Measurements from ENCODE around the gene MBD4.
"Not testable (repeated sequence)": the region's sequence is repeated elsewhere in the genome, so short reads cannot be mapped to it uniquely, and the experiment has no call there.

Gene MBD4

DNA sequence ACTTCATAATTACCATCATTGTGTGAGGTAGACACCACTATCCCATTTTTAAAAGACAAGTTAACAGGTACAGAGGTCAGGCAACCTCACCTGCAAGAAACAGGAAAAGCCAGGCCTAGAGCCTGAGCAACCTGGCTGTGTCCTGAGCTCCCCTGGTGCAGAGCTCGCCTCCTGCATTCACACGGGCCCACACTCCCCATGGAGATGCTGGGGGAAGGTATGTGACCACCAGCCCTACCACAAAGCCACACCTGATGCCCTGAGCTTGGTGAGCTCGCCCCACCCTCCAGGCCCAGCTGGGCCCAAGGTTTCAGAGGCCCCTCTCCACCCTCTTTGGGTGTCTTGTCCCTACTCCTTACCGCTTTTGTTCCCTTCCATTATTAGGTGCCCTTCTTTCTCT is 10.1 kb downstream of the MBD4 start:
- no peak for DNase-seq (ENCODE audit: low read depth)

DNA sequence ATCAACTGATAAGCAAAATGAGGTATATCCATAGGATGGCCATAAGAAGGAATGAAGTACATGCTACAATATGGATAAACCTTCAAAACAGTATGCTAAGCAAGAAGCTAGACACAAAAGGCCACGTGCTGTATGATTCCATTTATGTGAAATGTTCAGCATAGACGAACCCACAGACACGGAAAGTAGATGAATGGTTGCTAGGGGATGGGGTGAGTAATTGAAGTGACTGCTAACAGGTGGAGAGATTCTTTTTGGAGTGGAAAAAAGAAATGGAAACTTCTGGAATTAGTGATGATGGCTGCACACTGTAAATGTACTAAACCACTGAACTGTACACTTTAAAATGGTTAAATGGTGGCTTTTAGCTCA is 10.7 kb downstream of the MBD4 start:
- DNase-seq (ENCODE audit: low read depth): no peak

DNA sequence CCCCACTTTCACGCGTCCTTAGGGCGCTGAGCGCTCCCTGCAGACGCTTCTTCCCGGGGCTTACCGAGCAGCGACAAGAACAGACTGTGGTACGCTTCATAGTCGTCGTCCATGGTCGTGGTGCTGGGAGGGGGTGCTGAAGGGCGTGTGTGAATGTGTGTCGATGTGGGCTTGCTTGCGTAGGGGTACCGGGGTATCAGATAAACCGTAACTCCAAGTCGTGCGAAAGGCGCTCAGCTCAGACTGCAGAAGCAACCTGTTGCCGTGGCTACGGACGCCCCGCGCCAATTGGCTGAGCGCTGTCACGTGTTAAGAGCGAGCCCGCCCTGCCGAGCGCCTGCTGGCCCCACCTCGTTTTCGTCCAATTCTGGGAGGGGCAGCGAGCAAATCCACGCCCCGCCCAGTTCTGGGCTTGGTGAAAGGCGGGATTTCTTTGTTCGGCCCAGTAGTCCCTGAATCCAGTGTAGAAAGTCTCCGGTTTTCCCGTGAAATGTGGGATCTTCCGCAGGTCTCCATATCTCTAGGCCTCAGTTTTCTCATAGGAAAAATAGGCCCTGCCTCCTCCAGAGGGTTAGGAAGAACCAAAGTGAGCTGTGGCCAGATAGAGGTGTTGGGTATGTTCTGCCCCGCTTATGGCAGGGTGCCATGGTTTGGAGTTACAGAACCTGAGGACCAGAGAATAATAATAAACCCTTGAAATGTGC is 11.2 kb downstream of the MBD4 start, which contains the start of gene EFCAB12:
TSS of gene EFCAB12 (minus strand) at position 261 of the 704 bp plus-strand sequence. CDS start at position 113, 148 bp downstream.
- DNase-seq (ENCODE audit: low read depth): peak; percentile 78

DNA sequence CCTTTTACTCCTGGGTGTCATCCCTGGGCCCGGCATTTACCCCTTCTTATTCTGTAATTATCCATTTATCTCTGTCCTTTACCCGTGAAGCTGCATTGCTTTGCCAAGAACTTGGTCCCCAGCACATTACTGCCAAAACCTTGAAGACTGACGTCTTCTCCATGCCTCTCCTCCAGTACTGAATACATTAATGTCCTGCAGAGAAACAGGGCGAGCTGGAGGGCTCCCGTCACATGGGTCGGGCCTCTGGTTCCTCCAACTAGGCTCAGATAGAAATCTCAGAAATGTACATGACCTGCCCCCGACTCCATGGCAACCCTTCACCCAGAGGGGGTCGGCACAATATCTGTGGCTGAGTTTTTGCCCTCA is 11.8 kb downstream of the MBD4 start:
- DNase-seq (ENCODE audit: low read depth): no peak

DNA sequence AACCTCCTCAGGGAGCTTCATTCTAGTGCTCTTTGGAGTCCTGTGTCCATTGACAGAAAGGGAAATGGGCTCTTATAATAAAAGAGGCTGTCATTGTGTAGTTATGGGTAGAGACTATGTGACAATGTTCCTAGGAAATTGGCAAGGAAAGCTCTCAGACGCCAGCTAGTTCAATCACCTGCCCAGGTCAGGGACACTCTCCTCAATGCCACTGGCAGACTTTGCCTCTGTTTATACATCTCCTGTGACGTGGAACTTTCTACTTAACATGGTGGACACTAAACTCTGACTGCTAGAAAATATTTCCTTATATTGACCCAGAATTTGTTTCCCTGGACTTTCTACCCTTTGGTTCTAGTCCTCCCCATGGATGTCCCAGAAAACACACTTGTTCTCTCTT is 14.1 kb downstream of the MBD4 start:
- DNase-seq (ENCODE audit: low read depth): no peak

DNA sequence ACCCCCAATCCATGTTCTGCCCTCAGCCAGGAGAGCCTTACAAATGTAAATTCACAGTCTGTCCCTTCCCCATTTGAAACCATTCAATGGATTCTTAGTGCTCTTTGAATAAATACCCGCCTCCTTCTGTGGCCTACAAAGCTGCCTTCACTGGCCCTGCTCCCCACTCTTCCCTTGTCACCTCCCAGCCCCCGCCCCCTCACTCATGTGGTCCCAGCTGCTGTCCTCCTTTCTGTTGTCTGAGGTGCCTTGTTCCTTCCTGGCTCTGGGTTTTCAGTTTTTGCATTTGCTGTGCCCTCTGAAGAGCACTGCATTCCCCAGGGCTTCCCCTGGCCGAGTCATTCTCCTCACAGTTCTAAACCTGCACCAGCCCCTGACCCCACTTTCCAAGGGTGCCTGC is 14.5 kb downstream of the MBD4 start:
- DNase-seq (ENCODE audit: low read depth): no peak

DNA sequence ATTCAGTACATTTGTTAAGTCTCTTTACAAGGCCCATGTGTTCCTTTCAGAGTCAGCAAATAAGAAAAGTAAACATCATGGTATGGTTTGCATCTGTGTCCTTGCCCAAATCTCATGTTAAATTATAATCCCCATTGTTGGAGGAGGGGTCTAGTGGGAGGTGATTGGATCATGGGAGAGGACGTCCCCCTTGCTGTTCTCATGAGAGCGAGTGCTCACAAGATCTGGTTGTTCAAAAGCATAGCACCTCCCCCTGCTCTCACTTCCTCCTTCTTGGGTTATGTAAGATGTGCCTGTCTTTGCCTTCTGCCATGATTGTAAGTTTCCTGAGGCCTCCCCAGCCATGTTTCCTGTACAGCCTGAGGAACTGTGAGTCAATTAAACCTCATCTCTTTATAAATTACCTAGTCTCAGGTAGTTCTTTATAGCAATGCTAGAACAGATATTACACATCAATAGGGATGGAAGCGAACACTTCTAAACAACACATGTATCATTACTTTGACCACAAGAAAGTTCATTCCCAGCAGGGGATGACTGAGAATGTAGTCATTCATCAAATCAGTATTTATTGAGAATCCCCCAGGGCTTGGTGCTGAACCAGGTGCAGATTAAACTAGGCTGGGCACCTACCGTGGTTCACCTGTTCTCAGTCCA is 15.4 kb downstream of the MBD4 start:
- DNase-seq (ENCODE audit: low read depth): no peak

DNA sequence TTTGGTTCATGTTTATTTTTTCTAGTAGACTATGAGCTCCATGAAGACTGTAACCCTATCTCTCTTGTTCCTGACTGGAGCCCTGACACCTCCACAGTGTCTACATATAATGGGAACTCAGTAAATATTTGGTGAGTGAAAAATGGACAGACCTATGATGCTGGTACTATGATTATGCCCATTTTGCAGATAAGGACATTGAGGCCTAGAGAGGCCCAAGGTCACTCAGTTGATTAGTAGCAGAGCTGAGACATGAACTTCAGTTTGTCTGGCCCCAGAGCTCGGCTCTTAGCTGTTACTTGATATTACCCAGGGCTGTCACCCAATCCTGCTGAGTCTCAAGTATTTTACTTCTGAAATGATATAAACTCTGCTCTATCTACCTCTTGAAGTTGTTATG is 16.9 kb downstream of the MBD4 start:
- DNase-seq (ENCODE audit: low read depth): no peak

DNA sequence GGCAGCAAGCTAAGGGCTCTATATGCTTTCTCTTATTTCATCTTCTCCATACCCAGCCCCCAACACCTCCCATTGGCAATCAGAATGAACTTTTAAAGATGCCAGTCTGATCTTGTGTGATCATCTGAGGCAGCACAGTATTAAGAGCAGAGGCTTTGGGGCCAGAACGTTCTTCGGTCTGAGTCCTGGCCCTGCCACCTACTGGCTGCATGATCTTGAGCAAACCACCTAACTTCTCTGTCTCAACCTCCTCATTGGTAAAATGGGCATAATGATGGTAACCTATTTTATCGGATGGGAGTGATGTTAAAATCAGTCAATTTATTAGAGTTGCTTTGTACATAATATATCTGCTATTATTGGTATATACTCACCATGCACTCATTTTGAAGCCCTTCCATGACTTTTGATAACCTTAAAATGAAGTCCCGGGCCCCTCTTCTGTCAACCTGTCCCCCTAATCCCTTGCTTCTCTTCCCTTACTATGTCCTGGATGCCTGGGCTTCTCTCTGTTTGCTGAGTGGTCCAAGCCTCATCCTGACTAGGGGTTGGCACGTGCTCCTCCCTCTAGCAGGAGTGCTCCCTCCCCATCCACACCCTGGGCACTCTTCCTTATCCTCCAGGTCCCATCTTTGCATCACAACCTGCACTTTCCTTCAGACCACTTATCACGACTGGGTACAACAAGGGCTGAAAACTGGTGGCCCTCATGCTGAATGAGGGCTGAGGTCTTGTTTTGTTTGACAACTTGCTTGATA is 17.6 kb downstream of the MBD4 start:
- no peak for DNase-seq (ENCODE audit: low read depth)

DNA sequence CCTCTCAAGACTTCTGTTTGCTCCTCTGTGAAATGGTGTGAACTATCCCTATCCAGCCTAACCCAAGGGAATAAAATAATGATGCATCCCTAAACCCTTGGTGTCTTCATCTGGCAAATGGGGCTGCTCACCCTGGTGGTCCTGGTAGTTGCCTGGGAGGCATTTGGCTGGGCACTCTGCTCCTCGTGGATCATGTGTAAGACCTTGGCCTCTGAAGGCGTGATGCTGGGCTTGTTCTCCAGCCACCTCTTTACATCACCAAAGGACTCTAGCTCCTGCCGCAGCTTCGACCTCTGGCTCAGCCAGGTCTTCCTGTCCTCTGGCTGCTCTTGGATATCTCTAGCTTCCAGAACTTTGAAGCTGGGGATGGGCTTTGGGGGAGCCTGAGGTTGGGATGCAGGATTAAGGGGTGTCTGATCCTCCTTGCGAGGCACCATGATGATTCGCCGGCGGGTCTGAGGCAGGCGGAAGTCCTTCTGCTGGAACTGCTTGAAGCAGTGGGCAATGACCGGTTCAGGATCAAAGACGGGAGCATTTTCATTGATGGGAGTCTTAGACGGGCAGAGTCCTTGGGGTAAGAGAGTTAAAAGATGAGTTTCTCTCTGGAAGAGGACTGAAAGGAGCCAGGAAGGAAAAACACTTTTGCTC is 18.4 kb downstream of the MBD4 start:
- no peak for DNase-seq (ENCODE audit: low read depth)

DNA sequence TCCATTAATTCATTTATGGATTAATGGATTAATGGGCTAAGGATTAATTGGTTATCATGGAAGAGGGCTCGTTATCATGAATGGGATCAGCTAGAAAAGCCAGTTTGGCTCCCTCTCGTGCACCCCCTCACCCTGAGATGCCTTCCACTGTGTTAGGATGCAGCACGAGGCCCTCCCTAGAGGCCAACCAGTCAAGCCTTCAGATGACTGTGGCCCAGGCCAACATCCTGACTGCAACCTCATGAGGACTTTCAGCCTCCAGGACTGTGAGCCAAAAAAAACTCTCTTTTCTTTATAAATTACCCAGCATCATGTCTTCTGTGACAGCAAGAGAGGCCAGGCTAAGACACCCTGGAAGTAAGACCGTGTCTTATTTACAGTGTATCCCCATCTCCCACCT is 20.3 kb downstream of the MBD4 start:
- no peak for DNase-seq (ENCODE audit: low read depth)

DNA sequence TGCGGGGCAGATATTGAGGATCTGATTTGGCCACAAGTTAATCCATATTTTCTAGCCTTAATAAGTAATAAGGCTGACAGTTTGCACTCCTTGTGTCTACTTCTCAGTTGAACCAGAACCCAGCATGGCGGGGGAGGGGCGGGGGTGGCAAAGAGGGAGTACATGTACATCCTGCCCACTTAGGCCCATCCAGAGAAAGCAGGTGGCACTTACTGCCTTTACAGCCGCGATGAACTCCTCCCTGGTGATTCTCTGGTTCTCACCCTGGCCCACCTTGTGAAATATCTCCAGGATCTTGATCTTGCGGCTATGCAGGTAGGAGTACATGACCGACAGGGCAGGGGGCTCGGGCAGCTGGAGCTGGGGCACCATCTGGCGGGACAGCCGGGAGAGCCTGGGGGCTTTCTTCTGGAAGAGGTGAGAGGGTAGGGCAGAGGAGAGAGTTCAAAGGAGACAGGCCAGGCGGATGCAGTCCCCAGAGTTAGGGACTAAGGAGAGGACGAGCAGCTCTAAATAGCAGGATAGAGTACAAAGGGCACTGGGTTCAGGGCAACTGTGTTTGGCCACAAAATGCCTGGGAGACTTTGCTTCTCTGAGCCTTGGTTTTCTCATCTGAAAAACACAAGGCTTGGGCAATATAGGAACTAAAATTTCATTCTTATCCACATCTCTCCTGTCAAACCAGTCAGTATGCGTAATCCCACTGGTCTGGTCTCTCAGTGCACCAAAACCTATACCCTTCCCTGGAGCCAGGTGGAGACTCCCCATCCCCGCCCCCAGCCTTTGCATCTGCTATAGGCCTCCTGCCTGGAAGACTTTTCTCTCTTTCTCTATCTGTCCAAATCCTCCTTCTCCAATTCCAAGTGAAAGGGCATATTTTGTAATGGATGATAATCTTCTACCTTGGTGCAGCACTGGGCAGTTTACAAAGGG is 21.4 kb downstream of the MBD4 start:
- DNase-seq (ENCODE audit: low read depth): no peak

DNA sequence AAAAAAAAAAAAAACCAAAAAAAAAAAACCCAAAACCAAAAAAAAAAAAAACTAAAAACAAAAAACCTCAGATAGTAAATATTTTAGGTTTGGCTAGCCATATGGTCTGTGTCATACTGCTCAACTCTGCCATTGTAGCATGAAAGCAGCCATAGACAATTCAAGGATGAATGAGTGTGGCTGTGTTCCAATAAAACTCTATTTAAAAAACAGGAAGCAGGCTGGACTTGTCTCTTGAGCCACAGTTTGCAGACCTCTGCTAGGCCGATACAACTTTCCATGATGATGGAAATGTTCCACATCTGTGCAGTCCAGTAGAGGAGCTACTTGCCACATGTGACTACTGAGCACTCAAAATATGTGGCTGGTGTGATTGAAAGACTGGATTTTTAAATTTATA is 22.4 kb downstream of the MBD4 start:
- DNase-seq (ENCODE audit: low read depth): no peak

DNA sequence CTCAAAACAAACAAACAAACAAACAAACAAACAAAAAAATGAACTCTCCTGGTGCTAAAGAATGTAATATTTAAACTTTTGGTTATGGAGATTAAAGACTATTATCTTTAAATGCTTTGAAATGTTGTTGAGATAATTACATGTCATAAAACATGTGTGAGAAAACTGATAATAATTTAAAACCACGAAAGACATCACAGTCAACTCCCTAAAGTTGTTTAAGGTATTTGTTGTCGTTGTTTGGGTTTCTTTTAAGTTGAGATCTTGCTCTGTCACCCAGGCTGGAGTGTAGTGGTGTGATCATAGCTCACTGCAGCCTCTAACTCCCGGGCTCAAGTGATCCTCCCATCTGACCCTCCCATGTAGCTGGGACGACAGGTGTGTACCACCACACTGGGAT is 23.3 kb downstream of the MBD4 start:
- no peak for DNase-seq (ENCODE audit: low read depth)

DNA sequence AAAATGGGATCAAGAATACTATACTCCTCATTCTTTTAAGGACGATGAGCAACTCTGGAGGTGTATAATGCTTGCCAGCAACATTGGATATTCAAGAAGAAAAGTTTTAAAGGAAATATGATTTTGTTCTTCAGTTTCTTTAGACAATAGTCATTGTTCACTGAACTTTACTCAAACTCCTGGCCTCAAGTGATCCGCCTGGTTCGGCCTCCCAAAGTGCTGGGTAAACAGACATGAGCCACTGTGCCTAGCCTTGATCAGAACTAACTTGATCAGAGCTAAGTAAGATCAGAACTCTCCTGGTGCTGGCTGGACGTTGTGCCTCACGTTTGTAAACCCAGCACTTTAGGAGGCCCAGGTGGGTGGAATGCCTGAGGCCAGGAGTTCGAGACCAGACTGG is 23.9 kb downstream of the MBD4 start:
- no peak for DNase-seq (ENCODE audit: low read depth)

DNA sequence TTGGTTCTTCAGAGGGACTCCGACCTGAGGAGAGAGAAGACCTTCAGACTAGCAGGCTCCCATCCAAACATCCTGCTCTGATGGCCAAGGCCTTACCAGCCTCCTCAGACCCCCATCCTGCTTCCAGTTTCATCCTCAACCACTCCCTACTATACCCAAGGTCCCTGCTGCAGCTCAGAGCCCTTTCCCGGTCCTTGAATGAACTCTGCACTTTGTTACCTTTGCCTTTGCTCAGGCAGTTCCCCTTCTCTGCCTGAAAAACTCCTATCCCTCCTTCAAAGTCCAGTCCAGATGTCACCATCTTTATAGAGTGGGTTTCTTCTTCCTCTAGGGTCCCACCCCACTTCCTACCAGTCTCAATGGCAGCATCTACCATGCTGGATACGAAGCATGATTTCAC is 24.4 kb downstream of the MBD4 start:
- no peak for DNase-seq (ENCODE audit: low read depth)

DNA sequence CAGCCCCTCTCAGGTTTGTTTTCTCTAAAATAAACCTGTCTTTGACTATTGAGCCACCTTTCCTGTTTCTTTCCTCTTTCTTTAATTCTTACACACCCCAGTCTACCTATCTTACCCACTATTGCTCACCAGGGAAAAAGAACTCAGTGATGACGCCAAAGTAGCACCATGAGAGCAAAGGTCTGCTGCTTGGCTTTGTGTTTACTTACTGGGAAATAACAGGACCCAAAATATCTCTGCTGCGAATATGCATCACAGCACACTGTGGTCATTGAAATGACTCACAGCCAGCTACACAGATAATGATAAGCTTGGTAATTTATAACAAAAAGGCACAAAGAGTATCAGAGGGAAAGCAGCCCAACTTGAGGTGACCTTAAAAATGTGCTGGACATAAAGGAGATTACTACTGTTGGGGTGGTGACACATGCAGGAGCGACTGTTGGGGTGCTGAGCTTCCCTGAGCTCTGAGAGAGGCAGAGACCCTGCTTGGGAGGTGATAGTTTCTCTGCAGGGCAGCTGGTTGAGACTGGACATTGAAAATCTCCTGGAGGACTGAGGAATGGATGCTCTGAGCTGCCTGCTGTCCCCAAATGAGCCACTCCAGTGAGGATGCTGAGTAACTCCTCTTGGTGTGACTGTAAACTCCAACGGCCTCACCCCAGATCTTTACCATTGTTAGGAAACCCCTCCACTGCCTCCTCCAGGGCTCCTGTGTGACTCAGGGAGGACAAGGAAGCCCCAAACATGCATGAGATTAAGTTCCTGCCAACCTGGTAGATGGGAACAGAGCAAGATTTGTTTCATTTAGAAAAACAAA is 25.9 kb downstream of the MBD4 start:
- DNase-seq (ENCODE audit: low read depth): no peak

DNA sequence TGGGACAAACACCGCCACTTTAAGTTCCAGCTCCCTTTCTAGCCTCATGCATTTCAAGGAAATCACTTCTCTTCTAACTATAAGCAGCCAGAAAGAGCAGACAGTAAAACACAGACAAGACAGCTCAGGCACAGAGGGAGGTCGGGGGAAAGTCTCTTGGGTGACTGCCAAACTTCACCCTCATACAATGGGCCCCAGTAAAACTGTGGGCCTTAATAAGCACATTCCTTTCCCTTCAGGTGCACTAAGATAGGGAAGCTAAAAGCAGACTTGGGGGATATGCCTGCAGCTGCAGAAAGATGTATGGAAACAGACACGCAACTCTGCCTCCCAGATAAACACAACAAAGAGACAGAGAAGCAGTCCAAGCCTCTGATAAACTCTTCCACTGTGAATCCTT is 26.5 kb downstream of the MBD4 start:
- not testable (repeated sequence) for DNase-seq (ENCODE audit: low read depth)

DNA sequence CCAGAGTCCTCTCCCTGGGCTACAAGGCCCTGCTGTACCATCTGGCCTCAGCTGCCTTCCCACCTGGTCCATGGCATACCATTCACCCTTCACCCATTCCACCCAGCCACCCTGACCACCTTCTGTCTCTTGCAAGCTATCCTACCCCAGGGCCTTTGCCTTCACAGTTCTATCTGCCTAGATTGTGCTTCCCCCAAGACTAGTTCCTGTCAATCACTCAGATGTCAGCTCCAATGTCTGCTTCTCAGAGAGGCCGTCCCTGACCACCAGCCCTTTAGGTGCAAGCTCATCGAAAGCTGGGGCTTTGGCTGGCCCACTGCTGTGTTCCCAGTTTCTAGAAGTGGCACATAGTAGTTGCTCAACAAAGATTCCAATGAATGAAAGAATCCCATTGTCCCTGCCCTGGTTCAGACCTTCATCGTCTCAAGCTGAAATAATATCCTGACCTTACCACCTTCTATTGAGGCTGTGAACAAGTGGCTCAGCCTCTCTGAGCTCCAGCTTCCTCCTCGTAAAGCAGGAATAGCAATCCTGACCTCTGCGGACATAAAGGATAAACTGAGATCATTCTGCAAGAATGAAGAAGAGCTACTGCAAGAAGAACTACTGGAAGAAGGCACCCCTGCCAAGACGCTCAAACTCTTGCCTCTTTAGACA is 27.1 kb downstream of the MBD4 start:
- no peak for DNase-seq (ENCODE audit: low read depth)

DNA sequence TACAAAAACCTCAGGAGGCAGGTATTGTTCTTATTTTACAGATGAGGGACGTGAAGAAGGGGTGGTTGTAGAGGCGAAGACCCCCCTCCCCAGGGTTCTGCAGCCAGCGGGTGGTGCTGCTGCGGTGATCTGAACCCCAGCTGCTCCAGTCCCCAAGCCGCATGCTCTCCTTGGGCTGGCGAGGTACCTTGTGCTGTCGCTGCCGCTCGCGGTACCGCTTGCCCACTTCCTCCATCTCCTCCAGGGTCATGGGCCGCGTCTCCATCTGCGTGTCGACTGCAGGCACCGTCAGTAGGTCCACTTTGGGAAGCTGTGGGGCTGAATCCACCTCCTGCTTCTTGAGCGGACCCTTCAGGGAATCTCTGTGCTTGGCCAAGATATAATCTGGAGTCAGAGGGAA is 28.8 kb downstream of the MBD4 start:
- no peak for DNase-seq (ENCODE audit: low read depth)
